ENCODE measurements around the gene TPM2. TPM values are rescaled to one million over a fixed set of nuclear protein-coding genes. Genes with fewer than 3 reads are reported as not detected.

TPM2 gene
- total and polyA plus RNA-seq, 2 donors from 2014 or later = 218 to 287 TPM

GRCh38 chr9:35658137-35658967 is 31.4 kb downstream of the TPM2 start, which contains the start of gene CCDC107:
CCDC107 (plus strand) TSS chr9:35658292; CDS start chr9:35658380, 88 bp downstream.
- no peaks in the 10 kb centered on the region for H3K9me3 ChIP-seq (ENCODE audit: control insufficient read depth in 2 of 3, insufficient read depth in 1 of 3, low read length in 3 of 3)
- peak within 1 kb of the TSS; percentile 73 to 91 (median 86) for H3K4me3 ChIP-seq (ENCODE audit: low read length in 3 of 3)
- H3K27me3 ChIP-seq (ENCODE audit: control insufficient read depth, insufficient read depth, low read length) = no peaks in the 10 kb centered on the region
- H3K9ac ChIP-seq (ENCODE audit: low read length in 3 of 3) = peak within 1 kb of the TSS; percentile 87 to 97 (median 94)
- FAIRE-seq = no peak
- peaks cover 0 to 10% (median 3%) of the 10 kb centered on the region in 3 donors for H3K36me3 ChIP-seq (ENCODE audit: control insufficient read depth in 2 of 3, insufficient read depth in 3 of 3, low read length in 3 of 3)
- DNase-seq = peak; percentile 92 to 97 (median 96)
- peak; percentile 63 for TF ChIP-seq CTCF (IDR thresholded peaks at IDR 0.05; ENCODE audit: borderline replicate concordance, extremely low read depth, insufficient read depth)
- intact Hi-C loops (cut with DNase I) = no loop called here
- peak within 1 kb of the TSS; percentile 99 to 100 for H3K27ac ChIP-seq (ENCODE audit: low read depth in 2 of 2, low read length in 2 of 2)
- peaks cover 0 to 10% (median 9%) of the 10 kb centered on the region in 3 donors for H3K4me1 ChIP-seq (ENCODE audit: control insufficient read depth in 2 of 3, insufficient read depth in 2 of 3, low read depth in 1 of 3, low read length in 3 of 3)

- Histone ChIP-seq H3K27ac (ENCODE audit: low read depth in 2 of 2, low read length in 2 of 2) (peak within 1 kb of the TSS; percentile 99 to 100), H3K4me1 (ENCODE audit: control insufficient read depth in 2 of 3, insufficient read depth in 2 of 3, low read depth in 1 of 3, low read length in 3 of 3) (peaks cover 0 to 10% (median 9%) of the 10 kb centered on the region in 3 donors), H3K9me3 (ENCODE audit: control insufficient read depth in 2 of 3, insufficient read depth in 1 of 3, low read length in 3 of 3) (no peaks in the 10 kb centered on the region), H3K4me3 (ENCODE audit: low read length in 3 of 3) (peak within 1 kb of the TSS; percentile 73 to 91 (median 86)), H3K9ac (ENCODE audit: low read length in 3 of 3) (peak within 1 kb of the TSS; percentile 87 to 97 (median 94)), H3K27me3 (ENCODE audit: control insufficient read depth, insufficient read depth, low read length) (no peaks in the 10 kb centered on the region), H3K36me3 (ENCODE audit: control insufficient read depth in 2 of 3, insufficient read depth in 3 of 3, low read length in 3 of 3) (peaks cover 0 to 10% (median 3%) of the 10 kb centered on the region in 3 donors)
- intact Hi-C loops (cut with DNase I) = no loop called here
- FAIRE-seq (peak; percentile 87), DNase-seq (peak; percentile 97 to 99 (median 99))
- TF ChIP-seq CTCF (IDR thresholded peaks at IDR 0.05; ENCODE audit: borderline replicate concordance, extremely low read depth, insufficient read depth) = peak; percentile 34
Measured at GRCh38 chr9:35657546-35658136, 32.1 kb downstream of the TPM2 start, which contains the start of gene RMRP. RMRP (minus strand) TSS chr9:35658019.

GRCh38 chr9:35656831-35657545 is 32.7 kb downstream of the TPM2 start:
- Histone ChIP-seq H3K4me1 (ENCODE audit: control insufficient read depth in 2 of 3, insufficient read depth in 2 of 3, low read depth in 1 of 3, low read length in 3 of 3) (peaks cover 0 to 10% (median 9%) of the 10 kb centered on the region in 3 donors), H3K36me3 (ENCODE audit: control insufficient read depth in 2 of 3, insufficient read depth in 3 of 3, low read length in 3 of 3) (peaks cover 0 to 10% (median 3%) of the 10 kb centered on the region in 3 donors), H3K27ac (ENCODE audit: low read depth in 2 of 2, low read length in 2 of 2) (peak overlapping the region; percentile 99 to 100), H3K27me3 (ENCODE audit: control insufficient read depth, insufficient read depth, low read length) (no peaks in the 10 kb centered on the region), H3K9ac (ENCODE audit: low read length in 3 of 3) (peak overlapping the region; percentile 65 to 97 (median 74)), H3K9me3 (ENCODE audit: control insufficient read depth in 2 of 3, insufficient read depth in 1 of 3, low read length in 3 of 3) (no peaks in the 10 kb centered on the region), H3K4me3 (ENCODE audit: low read length in 3 of 3) (peak overlapping the region; percentile 57 to 86 (median 73))
- TF ChIP-seq CTCF (IDR thresholded peaks at IDR 0.05; ENCODE audit: borderline replicate concordance, extremely low read depth, insufficient read depth) = no peak
- intact Hi-C loops (cut with DNase I) = no loop called here
- FAIRE-seq (no peak), DNase-seq (peak in 2 of 5 donors; percentile 59 to 69)

All from kidney (tissue), 14 donors.